Esophagus squamous epithelium (tissue), 4 donors: ENCODE results near the gene VMP1.

ENCODE experiments used
- POLR2A ChIP-seq, 4 donors: fragments of 450-650 bp; IDR thresholded peaks; one replicate each; pipeline ENCODE4 v1.6.1; 2017; ENCODE audit warnings: antibody characterized with exemption in 4 of 4, mild to moderate bottlenecking in 4 of 4, moderate library complexity in 3 of 4
- TF ChIP-seq, protein P1 (sequence below), 6 experiments: fragments of 450-650 bp in 4 of 6; fragments of 200-600 bp in 2 of 6; sonication (generic) in 2 of 6; IDR thresholded peaks; one replicate each; pipeline ENCODE4 v1.5.1; 2016 to 2019; ENCODE audit warnings: antibody characterized with exemption in 6 of 6, mild to moderate bottlenecking in 4 of 6, moderate library complexity in 4 of 6

- no peak for TF ChIP-seq POLR2A (IDR thresholded peaks at IDR 0.05)
- TF ChIP-seq, protein P1, sequence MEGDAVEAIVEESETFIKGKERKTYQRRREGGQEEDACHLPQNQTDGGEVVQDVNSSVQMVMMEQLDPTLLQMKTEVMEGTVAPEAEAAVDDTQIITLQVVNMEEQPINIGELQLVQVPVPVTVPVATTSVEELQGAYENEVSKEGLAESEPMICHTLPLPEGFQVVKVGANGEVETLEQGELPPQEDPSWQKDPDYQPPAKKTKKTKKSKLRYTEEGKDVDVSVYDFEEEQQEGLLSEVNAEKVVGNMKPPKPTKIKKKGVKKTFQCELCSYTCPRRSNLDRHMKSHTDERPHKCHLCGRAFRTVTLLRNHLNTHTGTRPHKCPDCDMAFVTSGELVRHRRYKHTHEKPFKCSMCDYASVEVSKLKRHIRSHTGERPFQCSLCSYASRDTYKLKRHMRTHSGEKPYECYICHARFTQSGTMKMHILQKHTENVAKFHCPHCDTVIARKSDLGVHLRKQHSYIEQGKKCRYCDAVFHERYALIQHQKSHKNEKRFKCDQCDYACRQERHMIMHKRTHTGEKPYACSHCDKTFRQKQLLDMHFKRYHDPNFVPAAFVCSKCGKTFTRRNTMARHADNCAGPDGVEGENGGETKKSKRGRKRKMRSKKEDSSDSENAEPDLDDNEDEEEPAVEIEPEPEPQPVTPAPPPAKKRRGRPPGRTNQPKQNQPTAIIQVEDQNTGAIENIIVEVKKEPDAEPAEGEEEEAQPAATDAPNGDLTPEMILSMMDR (IDR thresholded peaks at IDR 0.05): no peak
Measured at GRCh38 chr17:59666235-59666634, 41.2 kb upstream of the VMP1 start.
